Suprapubic skin (tissue), 3 donors: ENCODE results near the gene LINGO1.

ENCODE experiments used
- CTCF ChIP-seq, 2 donors: fragments of 200-600 bp in 1 of 2; fragments of 450-650 bp in 1 of 2; sonication (generic) in 1 of 2; IDR thresholded peaks; one replicate each; pipeline ENCODE4 v1.5.1; 2016 to 2019; ENCODE audit warnings: antibody characterized with exemption in 2 of 2, mild to moderate bottlenecking in 1 of 2, moderate library complexity in 1 of 2
- POLR2A ChIP-seq, 2 donors: fragments of 450-650 bp; IDR thresholded peaks; one replicate each; pipeline ENCODE4 v1.6.1; 2017; ENCODE audit warnings: antibody characterized with exemption in 2 of 2, mild to moderate bottlenecking in 2 of 2, moderate library complexity in 2 of 2

- TF ChIP-seq CTCF (IDR thresholded peaks at IDR 0.05) (no peak), POLR2A (IDR thresholded peaks at IDR 0.05) (no peak)
Measured at GRCh38 chr15:77630956-77631744, 1.6 kb downstream of the LINGO1 start.
